GM21390 (cell line): Measurements from ENCODE around the gene SLC38A5.
A peak's percentile ranks its signal among the peaks of the same experiment; 100 is the strongest.
"Not testable (repeated sequence)": the region's sequence is repeated elsewhere in the genome, so short reads cannot be mapped to it uniquely, and the experiment has no call there.

Source experiments
- ATAC-seq: cut with Tn5 transposase; IDR thresholded peaks from one replicate; pipeline ENCODE4 v1.9.1; 2021; ENCODE audit not compliant: unreplicated experiment

SLC38A5 gene

GRCh38 chrX:48470110-48470832 lies at the start of gene SLC38A5:
TSS of gene SLC38A5 (minus strand) at chrX:48470260. CDS start at chrX:48467924, 2,336 bp downstream.
- ATAC-seq: no peak

DNA sequence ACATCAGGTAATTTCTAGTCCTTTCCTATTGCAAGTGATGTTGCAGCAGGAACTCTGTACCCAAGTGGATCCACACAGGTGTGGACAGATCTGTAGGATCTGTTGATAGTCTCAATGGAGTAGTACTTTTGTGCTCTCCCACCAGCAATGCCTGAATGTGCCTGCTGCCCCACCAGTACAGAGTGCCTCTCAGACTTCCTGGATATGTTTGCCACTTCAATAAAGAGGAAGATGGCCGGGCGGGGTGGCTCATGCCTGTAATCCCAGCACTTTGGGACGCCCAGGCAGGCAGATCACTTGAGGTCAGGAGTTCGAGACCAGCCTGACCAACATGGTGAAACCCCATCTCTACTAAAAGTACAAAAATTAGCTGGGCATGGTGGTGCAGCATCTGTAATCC lies 49.4 kb upstream of the SLC38A5 start:
- not testable (repeated sequence) for ATAC-seq

DNA sequence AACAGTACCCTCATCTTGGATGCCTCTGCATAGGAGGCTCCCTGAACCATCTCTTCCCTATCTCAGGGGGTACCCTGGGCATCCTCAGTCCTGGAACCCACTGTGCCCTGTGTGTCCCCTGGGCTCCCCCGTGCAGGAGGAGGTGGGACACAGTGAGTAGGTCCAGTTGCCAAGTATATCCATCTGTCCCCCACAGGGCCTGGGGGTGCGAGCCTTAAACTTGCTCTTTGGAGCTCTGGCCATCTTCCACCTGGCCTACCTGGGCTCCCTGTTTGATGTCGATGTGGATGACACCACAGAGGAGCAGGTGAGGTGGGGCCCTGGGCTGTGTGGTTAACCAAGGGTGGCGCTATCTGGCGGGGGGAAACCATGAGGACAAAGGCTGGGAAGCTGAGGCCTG lies 46.9 kb upstream of the SLC38A5 start:
- no peak for ATAC-seq

DNA sequence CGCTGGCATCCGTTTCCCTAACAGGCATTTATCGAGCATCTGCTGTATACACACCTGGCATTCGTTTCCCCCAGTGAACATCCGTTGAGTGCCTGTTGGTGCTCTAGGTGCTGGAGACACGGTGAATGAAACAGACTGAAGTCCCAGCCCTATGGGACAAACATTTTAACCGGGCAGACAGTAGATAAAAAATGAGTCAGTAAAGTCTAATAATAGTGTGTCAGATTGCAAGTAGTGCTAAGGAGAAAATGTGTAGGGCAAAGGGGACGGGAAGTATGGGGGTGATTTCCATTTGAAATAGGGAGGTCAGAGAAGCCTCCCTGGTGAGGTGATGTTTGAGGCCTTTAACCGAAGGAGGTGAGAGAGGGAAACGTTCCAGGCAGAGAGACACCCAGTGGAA lies 46.2 kb upstream of the SLC38A5 start:
- ATAC-seq: no peak

- no peak for ATAC-seq
Observed at GRCh38 chrX:48515842-48516241, 45.8 kb upstream of the SLC38A5 start.

- no peak for ATAC-seq
Observed at GRCh38 chrX:48514868-48515460, 44.9 kb upstream of the SLC38A5 start.

GRCh38 chrX:48514126-48514806 lies 44.2 kb upstream of the SLC38A5 start:
- no peak for ATAC-seq

GRCh38 chrX:48513670-48514069 lies 43.6 kb upstream of the SLC38A5 start:
- ATAC-seq: no peak

DNA sequence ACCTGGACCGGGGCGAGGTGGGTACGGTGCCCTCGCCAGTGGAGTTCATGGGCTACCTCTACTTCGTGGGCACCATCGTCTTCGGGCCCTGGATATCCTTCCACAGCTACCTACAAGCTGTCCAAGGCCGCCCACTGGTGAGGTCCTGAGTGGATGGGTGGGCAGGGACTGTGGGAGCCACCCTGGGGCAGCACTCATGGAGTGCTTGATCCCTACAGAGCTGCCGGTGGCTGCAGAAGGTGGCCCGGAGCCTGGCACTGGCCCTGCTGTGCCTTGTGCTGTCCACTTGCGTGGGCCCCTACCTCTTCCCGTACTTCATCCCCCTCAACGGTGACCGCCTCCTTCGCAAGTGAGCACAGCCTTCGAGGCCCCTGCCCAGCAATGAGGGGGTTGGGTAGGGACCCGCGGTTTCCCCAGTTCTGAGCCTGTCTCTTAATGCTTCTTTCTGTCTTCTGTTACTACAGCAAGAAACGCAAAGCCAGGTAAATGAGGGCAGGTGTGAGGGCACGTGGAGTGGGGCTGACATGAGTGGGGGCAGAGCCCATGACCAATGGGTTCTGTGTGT lies 42.4 kb upstream of the SLC38A5 start:
- no peak for ATAC-seq

DNA sequence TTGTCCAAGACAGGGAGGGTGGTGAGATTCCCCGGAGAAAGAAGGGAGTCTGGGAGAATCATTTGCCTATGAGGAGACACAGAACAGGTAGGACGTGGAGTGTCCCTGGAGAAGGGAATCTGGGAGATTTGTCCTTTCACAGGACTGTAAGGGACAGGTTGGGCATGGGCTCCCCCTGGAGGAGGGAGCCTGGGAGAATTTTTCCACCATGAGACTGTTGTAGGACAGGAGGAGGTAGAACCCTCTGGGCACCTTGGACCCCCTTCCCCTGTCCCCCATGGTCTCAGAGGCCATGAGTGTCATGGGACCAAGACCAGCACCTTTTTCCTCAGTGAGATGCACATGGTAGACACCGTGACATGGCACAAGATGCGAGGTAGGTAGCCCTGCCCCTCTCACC lies 41.5 kb upstream of the SLC38A5 start:
- ATAC-seq: no peak

GRCh38 chrX:48509619-48510018 lies 39.6 kb upstream of the SLC38A5 start:
- ATAC-seq: no peak

GRCh38 chrX:48509245-48509590 lies 39.2 kb upstream of the SLC38A5 start:
- ATAC-seq: no peak

- peak; percentile 82 for ATAC-seq
Observed at GRCh38 chrX:48508400-48509244, 38.6 kb upstream of the SLC38A5 start, which contains the start of gene PORCN. TSS of gene PORCN (plus strand) at chrX:48508992. CDS start at chrX:48509821, 829 bp downstream.

GRCh38 chrX:48507246-48507645 lies 37.2 kb upstream of the SLC38A5 start:
- ATAC-seq: no peak

DNA sequence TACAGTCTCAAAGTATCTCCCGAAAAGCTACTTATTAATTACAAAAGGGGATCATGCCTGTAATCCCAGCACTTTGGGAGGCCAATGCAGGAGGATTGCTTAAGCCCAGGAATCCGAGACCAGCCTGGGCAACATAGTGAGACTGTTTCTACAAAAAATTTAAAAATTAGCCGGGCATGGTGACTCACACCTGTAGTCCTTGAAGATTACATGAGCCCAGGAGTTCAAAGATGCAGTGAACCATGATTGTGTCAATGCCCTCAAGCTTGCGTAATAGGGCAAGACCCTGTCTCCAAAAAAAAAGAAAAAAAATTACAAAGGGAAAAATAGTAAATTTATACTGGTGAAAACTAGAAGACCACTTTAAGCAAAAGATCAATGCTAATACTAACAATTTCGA lies 35.4 kb upstream of the SLC38A5 start:
- ATAC-seq: no peak

DNA sequence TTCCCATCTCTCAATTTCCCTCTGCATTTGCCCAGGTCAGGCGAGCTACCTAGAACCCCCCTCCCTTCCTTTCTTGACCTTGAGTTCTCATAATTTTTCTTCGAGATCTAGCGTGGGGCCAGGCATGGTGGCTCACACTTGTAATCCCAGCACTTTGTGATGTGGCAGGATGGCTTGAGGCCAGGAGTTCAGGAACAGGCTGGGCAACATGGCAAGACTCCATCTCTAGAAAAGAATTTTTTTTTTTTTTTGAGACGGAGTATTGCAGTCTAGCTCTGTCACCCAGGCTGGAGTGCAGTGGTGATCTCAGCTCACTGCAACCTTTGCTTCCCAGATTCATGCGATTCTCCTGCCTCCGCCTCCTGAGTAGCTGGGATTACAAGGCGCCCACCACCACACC lies 34.2 kb upstream of the SLC38A5 start:
- ATAC-seq: no peak

DNA sequence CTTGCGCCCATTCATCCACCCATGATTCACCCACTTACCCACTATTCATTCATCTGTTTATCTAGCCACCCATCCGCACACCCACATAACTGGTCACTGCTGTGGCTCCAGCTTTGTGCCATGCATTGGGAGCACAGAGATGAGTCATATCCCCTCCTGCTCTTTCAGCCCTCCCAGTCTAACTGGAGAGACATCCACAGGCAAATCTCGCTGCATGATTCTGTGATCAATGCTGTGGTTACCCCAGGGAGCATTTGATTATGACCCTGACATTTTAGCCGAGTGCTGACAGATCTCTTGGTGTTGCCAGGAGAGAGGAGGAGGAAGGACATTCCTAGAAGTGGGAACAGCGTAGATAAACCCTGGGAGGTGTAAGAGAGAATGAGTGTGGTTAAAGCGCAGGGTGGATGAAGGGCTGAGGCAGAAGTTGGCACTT lies 28.3 kb upstream of the SLC38A5 start:
- ATAC-seq: no peak

GRCh38 chrX:48497871-48498270 lies 27.8 kb upstream of the SLC38A5 start:
- ATAC-seq: no peak

- no peak for ATAC-seq
Observed at GRCh38 chrX:48496660-48497059, 26.6 kb upstream of the SLC38A5 start.

GRCh38 chrX:48493890-48494364 lies 23.9 kb upstream of the SLC38A5 start:
- no peak for ATAC-seq
